Muscle of arm (tissue), 14 donors: ENCODE results near the gene PSMD4. TPM values are rescaled to one million over a fixed set of nuclear protein-coding genes. Genes with fewer than 3 reads are reported as not detected.
"Not testable (repeated sequence)": the region's sequence is repeated elsewhere in the genome, so short reads cannot be mapped to it uniquely, and the experiment has no call there.

ENCODE experiments used
- DNase-seq: peaks from one replicate; pipeline ENCODE4 v3.0.0-alpha.2; 2013
- long read RNA-seq, 11 donors: transcript quantifications; one replicate each; lab custom pipeline, GENCODE V29; 2026
- polyA plus RNA-seq, 12 donors: library from polyadenylated mRNA; unstranded; fragments of 120-200 nt; gene quantifications; one replicate each; pipeline ENCODE4 v1.2.1, GENCODE V29; 2013; ENCODE audit not compliant: insufficient read length in 12 of 12

The PSMD4 gene
- 100 to 1,000 TPM in 10 of 12 donors, 10 to 100 TPM in 1, not detected in 1; 69.6 to 122 (median 110) TPM for polyA plus RNA-seq
- long read RNA-seq, donor 1, transcript PSMD4-202 (10 exons, 1,350 nt), result major isoform, 53 of 132 reads
- long read RNA-seq, donor 1, partial matches to known transcripts, result 75 of 132 reads
- long read RNA-seq, donor 1, other reads (novel, unspliced or antisense), result 0 of 132 reads
- long read RNA-seq, donor 2, transcript PSMD4-202 (10 exons, 1,350 nt), result major isoform, 50 of 65 reads
- long read RNA-seq, donor 2, partial matches to known transcripts, result 14 of 65 reads
- long read RNA-seq, donor 2, other reads (novel, unspliced or antisense), result 0 of 65 reads
- long read RNA-seq, donor 3, transcript PSMD4-202 (10 exons, 1,350 nt), result major isoform, 19 of 48 reads
- long read RNA-seq, donor 3, partial matches to known transcripts, result 22 of 48 reads
- long read RNA-seq, donor 3, other reads (novel, unspliced or antisense), result 5 of 48 reads
- long read RNA-seq, donor 4, transcript PSMD4-202 (10 exons, 1,350 nt), result major isoform, 12 of 31 reads
- long read RNA-seq, donor 4, partial matches to known transcripts, result 16 of 31 reads
- long read RNA-seq, donor 4, other reads (novel, unspliced or antisense), result 0 of 31 reads
- long read RNA-seq, donor 5, transcript PSMD4-202 (10 exons, 1,350 nt), result major isoform, 79 of 181 reads
- long read RNA-seq, donor 5, transcript PSMD4-201 (10 exons, 1,333 nt), result minor isoform, 5 of 181 reads
- long read RNA-seq, donor 5, partial matches to known transcripts, result 79 of 181 reads
- long read RNA-seq, donor 5, other reads (novel, unspliced or antisense), result 16 of 181 reads
- long read RNA-seq, donor 6, transcript PSMD4-202 (10 exons, 1,350 nt), result major isoform, 35 of 58 reads
- long read RNA-seq, donor 6, partial matches to known transcripts, result 18 of 58 reads
- long read RNA-seq, donor 6, other reads (novel, unspliced or antisense), result 0 of 58 reads
- long read RNA-seq, donor 7, transcript PSMD4-202 (10 exons, 1,350 nt), result major isoform, 22 of 33 reads
- long read RNA-seq, donor 7, partial matches to known transcripts, result 10 of 33 reads
- long read RNA-seq, donor 7, other reads (novel, unspliced or antisense), result 0 of 33 reads
- long read RNA-seq, donor 8, transcript PSMD4-202 (10 exons, 1,350 nt), result major isoform, 59 of 130 reads
- long read RNA-seq, donor 8, partial matches to known transcripts, result 61 of 130 reads
- long read RNA-seq, donor 8, other reads (novel, unspliced or antisense), result 6 of 130 reads
- long read RNA-seq, donor 9, transcript PSMD4-202 (10 exons, 1,350 nt), result major isoform, 32 of 64 reads
- long read RNA-seq, donor 9, transcript PSMD4-201 (10 exons, 1,333 nt), result minor isoform, 5 of 64 reads
- long read RNA-seq, donor 9, partial matches to known transcripts, result 27 of 64 reads
- long read RNA-seq, donor 9, other reads (novel, unspliced or antisense), result 0 of 64 reads
- long read RNA-seq, donor 10, transcript PSMD4-202 (10 exons, 1,350 nt), result major isoform, 40 of 108 reads
- long read RNA-seq, donor 10, partial matches to known transcripts, result 53 of 108 reads
- long read RNA-seq, donor 10, other reads (novel, unspliced or antisense), result 10 of 108 reads
- long read RNA-seq, donor 11, transcript PSMD4-202 (10 exons, 1,350 nt), result major isoform, 37 of 80 reads
- long read RNA-seq, donor 11, partial matches to known transcripts, result 39 of 80 reads
- long read RNA-seq, donor 11, other reads (novel, unspliced or antisense), result 0 of 80 reads

DNA sequence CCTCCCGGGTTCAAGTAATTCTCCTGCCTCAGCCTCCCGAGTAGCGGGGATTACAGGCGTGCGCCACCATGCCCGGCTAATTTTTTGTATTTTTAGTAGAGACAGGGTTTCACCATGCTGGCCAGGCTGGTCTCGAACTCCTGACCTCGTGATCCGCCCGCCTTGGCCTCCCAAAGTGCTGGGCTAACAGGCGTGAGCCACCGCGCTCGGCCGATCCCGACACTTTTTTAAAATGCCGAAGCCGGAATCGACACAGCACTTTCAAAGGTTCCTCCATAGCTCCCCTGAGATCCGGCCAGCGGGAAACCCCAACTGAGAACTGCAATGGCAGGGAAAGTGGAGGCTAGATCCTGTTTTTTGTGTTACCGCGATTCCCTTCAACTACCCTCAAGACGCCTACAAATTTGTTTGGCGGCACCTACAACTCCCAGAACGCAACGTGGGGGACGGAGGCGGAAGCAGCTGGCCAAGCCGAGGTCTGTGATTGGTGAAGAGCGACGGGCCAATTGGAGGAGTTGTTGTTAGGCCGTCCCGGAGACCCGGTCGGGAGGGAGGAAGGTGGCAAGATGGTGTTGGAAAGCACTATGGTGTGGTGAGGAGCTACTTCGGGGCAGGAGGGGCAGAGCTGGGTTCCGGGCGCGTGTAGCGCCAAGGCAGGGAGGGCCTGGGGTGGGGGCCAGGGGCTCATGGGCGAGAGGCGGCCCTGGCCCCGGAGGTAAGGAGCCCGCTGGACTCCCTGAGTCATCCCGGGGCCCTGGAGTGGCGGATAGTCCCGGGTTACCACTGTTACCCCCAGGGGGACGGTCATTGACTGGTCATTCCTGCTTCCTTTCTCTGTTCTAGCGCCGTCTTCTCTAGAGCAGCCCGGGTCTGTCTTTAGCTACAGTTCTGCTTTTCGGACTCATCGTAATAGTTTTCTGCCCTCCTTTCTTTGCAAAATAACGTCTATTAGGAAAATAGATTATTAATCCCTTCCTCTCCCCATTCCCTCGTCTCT is at the start of gene PSMD4:
Gene PSMD4 (plus strand): TSS at position 518 of the 997 bp plus-strand sequence. CDS start 49 bp downstream, at position 567.
- DNase-seq, result peak; percentile 98

DNA sequence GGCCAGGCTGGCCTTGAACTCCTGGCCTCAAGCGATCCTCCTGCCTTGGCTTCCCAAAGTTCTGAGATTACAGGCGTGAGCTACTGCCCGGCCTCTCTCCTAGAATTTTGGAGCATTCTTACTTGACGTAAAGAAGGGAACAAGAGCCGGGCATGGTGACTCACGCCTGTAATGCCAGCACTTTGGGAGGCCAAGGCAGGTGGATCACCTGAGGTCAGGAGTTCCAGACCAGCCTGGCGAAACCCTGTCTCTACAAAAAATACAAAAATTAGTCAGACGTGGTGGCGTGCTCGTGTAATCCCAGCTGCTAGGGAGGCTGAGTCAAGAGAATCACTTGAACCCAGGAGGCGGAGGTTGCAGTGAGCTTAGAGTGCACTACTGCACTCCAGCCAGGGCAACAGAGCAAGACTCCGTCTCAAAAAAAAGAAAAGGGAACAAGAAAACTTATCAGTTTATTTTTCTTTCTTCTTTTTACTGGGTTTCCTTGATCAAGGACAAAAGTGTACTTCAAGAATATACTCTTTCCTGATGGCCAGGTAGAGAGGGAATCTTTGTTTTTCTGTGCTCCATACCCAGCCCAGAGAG is 49.1 kb upstream of the PSMD4 start:
- DNase-seq, result not testable (repeated sequence)

DNA sequence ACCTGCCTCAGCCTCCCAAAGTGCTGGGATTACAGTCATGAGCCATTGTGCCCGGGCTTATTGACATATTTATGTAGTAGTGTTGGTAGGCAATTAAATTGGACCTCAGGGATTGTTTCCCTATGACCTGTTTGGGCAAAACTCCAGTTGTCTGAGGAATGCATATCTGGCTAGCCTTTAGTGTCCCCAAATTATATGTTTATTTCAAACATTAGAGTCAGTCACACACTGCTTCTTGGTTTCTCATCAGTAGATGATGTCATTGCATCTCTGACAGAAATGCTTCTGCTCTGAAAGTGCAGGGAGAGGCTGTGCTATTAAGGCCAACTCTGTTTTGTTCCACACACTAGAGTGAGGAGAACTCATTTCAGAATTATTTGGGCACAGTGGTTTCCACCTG is 43.7 kb upstream of the PSMD4 start:
- DNase-seq, result no peak

DNA sequence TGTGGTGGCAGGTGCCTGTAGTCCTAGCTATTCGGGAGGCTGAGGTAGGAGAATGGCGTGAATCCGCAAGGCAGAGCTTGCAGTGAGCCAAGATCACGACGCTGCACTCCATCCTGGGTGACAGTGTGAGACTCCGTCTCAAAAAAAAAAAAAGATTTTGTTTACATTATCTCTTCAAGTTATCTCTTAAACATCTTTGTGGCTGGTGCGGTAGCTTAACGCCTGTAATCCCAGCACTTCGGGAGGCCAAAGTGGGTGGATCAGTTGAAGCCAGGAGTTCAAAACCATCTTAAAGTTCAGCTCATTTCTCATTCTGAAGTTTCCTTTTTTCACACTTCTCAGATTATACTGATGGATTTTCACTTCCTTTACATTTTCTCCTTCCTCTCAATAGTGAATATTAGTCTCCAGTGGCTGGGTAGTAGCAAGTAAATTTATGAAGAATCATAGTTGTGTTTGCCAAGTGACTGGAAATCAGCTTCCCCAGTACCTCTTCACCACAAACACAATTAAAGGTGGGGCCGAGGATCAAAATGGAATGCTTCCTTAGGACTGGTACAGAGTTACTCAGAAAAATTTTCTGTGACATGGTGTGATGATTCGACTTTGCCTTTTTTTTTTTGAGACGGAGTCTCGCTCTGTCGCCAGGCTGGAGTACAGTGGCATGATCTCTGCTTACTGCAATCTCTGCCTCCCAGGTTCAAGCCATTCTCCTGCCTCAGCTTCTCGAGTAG is 42.4 kb upstream of the PSMD4 start:
- no peak for DNase-seq

DNA sequence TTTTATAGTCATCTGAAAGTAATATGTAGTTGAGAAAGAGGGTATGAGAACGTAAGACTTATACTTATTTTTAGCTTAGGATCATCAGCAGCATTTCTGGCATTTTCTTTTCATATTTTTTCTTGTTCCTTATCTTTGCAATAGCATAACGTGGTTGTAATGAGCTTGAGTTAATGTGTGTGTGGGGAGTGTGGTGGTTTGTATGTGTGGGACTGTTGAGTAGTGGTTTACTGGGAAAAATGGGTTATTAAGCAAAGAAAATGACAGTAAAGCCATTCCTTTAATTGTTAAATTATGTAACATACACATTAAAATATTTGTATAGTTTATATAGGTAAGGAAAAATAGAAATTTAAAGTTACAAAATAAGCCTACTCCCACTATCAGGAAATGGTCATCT is 41.0 kb upstream of the PSMD4 start:
- DNase-seq, result no peak

DNA sequence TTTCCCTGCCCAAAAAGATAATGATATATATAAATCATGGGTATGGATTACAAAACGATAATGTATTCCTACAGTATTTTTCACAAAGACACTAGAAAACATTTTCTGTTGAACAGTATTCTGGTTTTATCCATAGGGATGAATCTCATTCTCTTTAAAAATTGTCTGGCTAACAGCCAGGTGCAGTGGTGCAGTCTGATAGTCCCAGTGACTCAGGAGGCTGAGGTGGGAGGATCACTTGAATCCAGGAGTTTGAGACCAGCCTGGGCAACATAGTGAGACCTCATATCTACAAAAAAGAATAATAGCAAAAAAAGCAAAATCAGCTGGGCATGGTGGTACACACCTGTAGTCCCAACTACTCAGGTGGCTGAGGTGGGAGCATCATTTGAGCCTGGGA is 32.9 kb upstream of the PSMD4 start:
- DNase-seq, result no peak

DNA sequence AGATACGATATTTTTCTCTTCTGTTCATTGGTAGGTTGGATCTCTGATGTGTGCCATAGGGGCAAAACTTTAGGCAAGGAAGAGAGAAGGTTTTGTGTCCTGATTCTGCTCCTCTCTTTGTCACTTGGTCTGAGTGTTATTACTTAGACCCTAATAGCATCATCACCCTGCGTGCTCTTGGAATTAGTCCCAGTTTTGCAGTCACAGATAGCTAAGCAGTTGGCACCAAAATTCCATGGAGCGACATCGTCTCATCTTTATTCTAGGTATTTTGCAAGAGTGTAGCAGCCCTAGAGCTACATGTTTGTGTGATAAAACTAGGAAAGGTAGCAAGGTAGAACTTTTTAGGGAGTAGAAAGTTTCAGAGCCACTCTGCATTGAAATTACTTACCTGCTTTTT is 32.4 kb upstream of the PSMD4 start:
- no peak for DNase-seq

DNA sequence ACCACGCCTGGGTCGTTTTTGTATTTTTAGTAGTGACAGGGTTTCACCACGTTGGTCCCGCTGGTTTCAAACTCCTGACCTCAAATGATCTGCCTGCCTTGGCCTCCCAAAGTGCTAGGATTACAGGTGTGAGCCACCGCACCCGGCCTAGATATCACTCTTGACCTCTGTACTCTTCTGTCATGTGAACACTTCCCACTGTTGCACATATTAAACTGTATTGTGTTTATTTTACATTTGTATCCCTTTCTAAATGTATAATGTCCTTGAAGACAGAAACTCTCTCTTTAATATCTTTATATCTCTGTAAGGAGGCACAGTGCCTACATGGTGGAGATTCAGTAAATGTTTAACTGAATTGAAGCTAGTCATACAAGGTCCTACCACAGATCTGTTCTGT is 19.3 kb upstream of the PSMD4 start:
- DNase-seq, result no peak

DNA sequence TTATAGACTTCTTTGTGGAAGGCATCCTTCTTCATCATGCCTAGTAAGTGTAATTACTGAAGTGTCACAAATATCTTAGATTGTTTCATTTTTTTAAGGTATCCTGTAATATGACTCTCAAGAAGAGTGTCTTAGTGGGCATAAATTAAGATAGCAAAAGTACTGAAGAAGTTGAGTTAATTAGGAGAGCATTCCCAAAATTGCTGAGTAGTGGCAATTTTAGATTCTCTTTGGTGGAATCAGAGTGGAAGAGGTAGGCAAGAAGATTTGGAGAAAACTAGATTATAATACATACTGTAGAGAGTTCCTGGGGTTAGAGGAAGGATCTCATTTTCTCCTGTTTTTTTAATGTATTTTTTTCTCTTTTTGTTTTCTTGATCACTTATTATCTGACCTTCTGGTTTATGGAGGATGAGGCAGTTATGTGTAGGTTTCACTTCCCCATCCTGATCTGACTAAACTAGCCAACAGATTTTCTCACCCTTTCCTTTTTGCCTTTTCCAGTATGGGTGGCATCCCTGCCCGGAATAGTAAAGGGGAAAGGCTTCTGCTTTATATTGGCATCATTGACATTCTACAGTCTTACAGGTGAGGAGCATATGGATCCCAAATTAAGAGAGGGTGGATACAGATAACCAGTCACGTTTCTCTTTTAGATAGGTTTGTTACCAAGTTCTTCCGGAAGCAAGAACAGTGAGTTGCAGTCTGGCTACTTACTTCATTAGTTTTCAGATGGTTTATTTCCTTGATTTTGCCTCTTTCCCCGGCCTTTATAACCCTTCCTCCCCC is 16.7 kb upstream of the PSMD4 start:
- no peak for DNase-seq

DNA sequence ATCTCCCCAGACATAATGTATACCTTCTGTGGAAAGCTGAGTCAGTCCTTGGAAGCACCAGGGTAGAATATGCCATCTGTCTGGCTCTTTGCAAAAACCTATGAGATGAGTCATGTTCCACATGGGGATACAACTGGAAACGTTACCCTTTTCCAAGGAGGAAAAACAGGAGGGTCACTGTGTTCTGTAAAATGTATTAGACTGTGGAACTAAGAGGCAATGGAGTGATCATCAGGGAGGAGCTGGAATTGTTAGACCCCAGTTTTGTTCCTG is 16.1 kb upstream of the PSMD4 start:
- DNase-seq, result no peak

DNA sequence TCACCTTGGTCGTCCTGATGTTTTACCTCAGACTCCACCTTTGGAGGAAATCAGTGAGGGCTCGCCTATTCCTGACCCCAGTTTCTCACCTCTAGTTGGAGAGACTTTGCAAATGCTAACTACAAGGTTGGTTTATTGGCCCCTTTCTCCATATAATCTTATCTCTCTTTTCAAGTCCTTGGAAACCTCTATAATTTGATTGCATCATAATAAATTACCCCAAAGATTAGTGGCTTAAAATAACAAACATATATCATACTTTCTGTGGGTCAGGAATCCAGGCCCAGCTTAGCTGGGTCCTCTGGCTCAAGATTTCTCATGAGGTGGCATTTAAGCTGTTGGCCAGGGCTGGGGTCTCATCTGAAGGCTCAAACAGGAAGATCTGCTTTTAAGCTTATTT is 12.1 kb upstream of the PSMD4 start:
- no peak for DNase-seq

DNA sequence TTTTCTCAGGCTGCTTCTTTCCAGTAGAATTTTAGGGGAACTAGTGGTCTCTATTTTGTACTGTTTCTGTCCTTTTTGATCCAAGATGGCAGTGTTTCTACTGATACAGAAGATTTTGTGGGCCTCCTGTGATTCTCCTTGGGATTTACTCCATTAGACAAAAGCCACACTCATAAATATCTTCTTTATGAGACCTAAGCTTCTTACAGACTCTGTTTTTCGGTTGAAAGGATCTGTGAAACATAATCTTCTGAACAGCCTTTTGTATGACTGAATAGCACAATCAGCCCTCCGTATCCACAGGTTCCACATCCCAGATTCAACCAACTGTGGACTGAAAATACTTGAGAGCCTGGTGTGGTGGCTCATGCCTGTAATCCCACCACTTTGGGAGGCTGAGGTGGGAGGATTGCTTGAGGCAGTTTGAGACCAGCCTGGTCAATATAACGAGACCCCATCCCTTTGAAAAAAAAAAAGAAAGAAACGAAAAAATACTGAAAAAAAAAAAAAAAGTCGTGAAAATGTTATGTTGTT is 10.8 kb upstream of the PSMD4 start:
- no peak for DNase-seq

DNA sequence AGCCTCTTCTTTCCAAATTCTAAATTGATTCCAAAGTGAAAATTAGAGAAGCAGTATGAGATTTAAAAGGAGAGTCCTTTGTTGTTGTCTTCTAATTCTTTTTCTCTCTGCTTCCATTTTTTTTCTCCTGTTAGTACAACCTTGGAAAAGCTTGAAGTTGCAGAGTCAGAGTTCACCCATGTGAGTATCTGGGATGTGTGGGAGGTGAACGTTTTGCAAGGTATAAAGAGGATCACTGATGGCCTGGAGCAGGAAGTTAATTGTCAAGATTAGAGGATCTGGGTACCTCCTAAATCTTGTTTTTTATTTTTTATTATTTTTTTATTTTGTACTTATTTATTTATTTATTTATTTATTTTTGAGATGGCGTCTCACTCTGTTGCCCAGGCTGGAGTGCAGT is 7.7 kb upstream of the PSMD4 start:
- DNase-seq, result no peak

DNA sequence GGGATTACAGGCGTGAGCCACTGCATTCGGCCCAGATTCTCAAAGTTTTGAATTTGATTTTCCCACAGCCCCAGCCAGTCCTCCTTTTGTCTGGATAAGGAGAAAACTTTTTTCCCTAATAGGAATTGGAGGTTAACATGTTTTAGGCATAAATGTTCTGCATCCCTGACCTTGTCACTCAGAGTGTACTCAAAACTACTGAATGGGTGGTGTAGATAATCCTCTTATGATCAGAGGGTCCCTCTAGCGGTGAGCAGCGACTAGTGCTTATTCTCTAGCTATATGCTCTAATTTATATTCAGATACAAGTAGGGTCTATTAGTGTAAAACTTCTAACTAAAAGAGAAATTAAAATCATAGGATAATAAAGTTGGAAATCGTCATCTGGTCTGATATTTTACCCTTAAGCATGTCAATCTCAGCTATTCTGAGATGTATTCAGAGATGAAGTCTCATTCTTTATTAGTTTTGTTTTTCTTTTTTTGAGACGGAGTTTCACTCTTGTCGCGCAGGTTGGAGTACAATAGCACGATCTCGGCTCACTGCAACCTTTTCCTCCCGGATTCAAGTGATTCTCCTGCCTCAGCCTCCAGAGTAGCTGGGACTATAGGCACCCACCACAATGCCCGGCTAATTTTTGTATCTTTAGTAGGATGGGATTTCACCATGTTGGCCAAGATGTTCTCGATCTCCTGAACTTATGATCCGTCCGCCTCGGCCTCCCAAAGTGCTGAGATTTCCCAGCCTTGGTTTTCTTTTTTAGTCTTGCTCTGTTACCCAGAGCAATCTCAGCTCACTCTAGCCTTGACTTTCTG is 2.7 kb upstream of the PSMD4 start:
- peak; percentile 69 for DNase-seq

DNA sequence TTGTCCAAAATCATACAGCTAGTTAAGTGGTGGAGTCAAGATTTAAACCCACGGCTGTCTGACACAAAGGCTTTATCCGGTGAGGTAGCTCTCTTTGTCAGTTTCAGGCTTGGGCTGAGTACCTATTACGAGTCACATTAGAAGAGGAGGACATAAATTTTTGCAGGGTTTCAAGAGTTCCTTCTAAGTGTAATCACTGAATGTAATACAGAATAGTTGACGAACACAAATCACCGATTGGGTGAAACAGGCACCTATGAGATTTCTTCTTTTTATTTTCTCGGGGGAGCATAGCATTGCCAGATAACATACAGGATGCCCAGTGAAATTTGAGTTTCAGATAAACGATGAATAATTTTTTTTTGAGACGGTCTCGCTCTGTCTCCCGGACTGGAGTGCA is 847 bp downstream of the PSMD4 start:
- DNase-seq, result no peak

DNA sequence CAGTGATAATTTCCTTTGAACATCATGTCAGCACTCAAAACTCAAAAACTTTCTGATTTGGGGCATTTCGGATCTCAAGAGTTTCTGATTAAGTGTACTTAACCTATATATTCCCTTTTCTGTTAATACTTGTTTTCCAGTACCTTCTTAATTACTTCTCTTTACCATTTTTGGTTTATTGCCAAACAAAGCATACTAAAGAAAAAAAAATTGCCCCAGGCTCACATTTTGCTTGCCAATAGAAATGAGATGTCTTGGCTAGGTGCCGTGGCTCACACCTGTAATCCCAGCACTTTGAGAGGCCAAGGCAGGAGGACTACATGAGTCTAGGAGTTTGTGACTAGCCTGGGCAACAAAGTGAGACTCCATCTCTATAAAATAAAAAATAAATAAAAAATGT is 4.8 kb downstream of the PSMD4 start:
- DNase-seq, result no peak
